Measurements from ENCODE around the gene PWWP2B. TPM values are rescaled to one million over a fixed set of nuclear protein-coding genes. Genes with fewer than 3 reads are reported as not detected.

PWWP2B gene
- total RNA-seq, 1 donor from 2014 or later = 12.0 TPM

- Histone ChIP-seq H4K20me1 (ENCODE audit: insufficient read depth, low read length) (no peaks in the 10 kb centered on the region), H3K9me3 (ENCODE audit: insufficient read depth, low read depth, low read length) (no peaks in the 10 kb centered on the region), H3K27me3 (ENCODE audit: insufficient read depth, low read length) (no peaks in the 10 kb centered on the region), H2AFZ (ENCODE audit: low read depth, low read length) (no peak overlapping the region), H3K79me2 (ENCODE audit: insufficient read depth, low read length) (no peaks in the 10 kb centered on the region), H3K4me3 (ENCODE audit: insufficient read depth, low read depth, low read length) (no peak overlapping the region), H3K36me3 (ENCODE audit: insufficient read depth, low read length) (no peaks in the 10 kb centered on the region), H3K27ac (ENCODE audit: low read depth, low read length) (no peak overlapping the region), H3K9ac (ENCODE audit: low read length) (no peak overlapping the region), H3K4me1 (ENCODE audit: insufficient read depth, low read length) (no peaks in the 10 kb centered on the region), H3K4me2 (ENCODE audit: low read length) (no peak overlapping the region)
- TF ChIP-seq, protein P1, sequence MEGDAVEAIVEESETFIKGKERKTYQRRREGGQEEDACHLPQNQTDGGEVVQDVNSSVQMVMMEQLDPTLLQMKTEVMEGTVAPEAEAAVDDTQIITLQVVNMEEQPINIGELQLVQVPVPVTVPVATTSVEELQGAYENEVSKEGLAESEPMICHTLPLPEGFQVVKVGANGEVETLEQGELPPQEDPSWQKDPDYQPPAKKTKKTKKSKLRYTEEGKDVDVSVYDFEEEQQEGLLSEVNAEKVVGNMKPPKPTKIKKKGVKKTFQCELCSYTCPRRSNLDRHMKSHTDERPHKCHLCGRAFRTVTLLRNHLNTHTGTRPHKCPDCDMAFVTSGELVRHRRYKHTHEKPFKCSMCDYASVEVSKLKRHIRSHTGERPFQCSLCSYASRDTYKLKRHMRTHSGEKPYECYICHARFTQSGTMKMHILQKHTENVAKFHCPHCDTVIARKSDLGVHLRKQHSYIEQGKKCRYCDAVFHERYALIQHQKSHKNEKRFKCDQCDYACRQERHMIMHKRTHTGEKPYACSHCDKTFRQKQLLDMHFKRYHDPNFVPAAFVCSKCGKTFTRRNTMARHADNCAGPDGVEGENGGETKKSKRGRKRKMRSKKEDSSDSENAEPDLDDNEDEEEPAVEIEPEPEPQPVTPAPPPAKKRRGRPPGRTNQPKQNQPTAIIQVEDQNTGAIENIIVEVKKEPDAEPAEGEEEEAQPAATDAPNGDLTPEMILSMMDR (IDR thresholded peaks at IDR 0.05; ENCODE audit: insufficient read depth, low read depth, low read length) = no peak
- TF ChIP-seq EZH2 (IDR thresholded peaks at IDR 0.05; ENCODE audit: insufficient read depth, low read length) = no peak
- H3K4me3 Mint-ChIP-seq (ENCODE audit: unreplicated experiment) = no peak overlapping the region
- no peaks in the 10 kb centered on the region for H3K9me3 Mint-ChIP-seq (ENCODE audit: unreplicated experiment)
- H3K27ac Mint-ChIP-seq (ENCODE audit: unreplicated experiment) = no peak overlapping the region
- peaks cover 4% of the 10 kb centered on the region for H3K4me1 Mint-ChIP-seq (ENCODE audit: low read depth, unreplicated experiment)
- peaks cover 20% of the 10 kb centered on the region for H3K27me3 Mint-ChIP-seq (ENCODE audit: low read depth, unreplicated experiment)
- FAIRE-seq = no peak
- H3K36me3 Mint-ChIP-seq (ENCODE audit: low read depth, unreplicated experiment) = peaks cover 3% of the 10 kb centered on the region
- DNase-seq (ENCODE audit: low read depth) = no peak
Measured at GRCh38 chr10:132388891-132389432, 8.0 kb upstream of the PWWP2B start.

DNA sequence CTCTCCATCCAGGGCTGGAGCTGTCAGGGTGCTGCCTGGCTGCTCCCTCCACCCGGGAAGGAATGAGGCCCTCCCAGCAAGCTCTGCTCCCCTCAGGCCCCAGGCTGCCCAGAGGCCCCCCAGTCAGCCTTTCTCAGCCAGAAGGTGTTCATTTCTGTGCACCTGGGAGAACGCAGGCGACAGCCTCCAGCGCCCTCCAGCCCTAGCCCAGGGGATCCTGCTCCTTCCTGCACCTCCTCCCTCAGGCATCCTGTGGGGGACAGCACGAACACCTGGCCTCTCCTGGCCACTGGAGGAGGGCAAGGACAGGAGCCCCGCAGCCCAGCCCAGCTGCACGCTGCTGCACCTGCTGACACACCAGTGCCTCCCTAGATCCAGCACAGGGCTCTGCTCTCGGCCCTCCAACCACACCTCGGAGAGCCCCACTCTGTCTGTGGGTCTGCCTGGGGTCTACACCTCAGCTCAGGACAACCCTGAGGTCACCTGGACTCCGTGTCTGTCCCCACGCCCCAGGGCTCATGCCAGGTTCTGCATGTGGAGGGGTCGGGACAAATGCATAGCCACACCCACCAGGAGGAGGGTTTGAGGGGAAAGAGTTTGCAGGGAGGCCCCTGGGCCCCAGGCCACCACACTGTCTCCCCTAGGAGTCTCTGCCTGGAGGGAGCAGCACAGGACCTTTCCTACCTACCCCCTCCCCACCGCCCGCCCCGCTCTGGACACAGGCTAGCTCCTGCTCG, 7.4 kb upstream of the PWWP2B start:
- H3K4me1 ChIP-seq (ENCODE audit: insufficient read depth, low read length) = no peaks in the 10 kb centered on the region
- TF ChIP-seq, protein P1 (IDR thresholded peaks at IDR 0.05; ENCODE audit: insufficient read depth, low read depth, low read length) = no peak
- TF ChIP-seq EZH2 (IDR thresholded peaks at IDR 0.05; ENCODE audit: insufficient read depth, low read length) = no peak
- H3K4me2 ChIP-seq (ENCODE audit: low read length) = no peak overlapping the region
- Mint-ChIP-seq H3K36me3 (ENCODE audit: low read depth, unreplicated experiment) (peaks cover 3% of the 10 kb centered on the region), H3K27ac (ENCODE audit: unreplicated experiment) (no peak overlapping the region), H3K4me1 (ENCODE audit: low read depth, unreplicated experiment) (peaks cover 4% of the 10 kb centered on the region), H3K27me3 (ENCODE audit: low read depth, unreplicated experiment) (peaks cover 14% of the 10 kb centered on the region), H3K4me3 (ENCODE audit: unreplicated experiment) (no peak overlapping the region), H3K9me3 (ENCODE audit: unreplicated experiment) (no peaks in the 10 kb centered on the region)
- no peaks in the 10 kb centered on the region for H3K27me3 ChIP-seq (ENCODE audit: insufficient read depth, low read length)
- no peak overlapping the region for H3K27ac ChIP-seq (ENCODE audit: low read depth, low read length)
- DNase-seq (ENCODE audit: low read depth) (no peak), FAIRE-seq (no peak)
- H3K4me3 ChIP-seq (ENCODE audit: insufficient read depth, low read depth, low read length) = no peak overlapping the region
- H3K9ac ChIP-seq (ENCODE audit: low read length) = no peak overlapping the region
- H4K20me1 ChIP-seq (ENCODE audit: insufficient read depth, low read length) = no peaks in the 10 kb centered on the region
- H3K79me2 ChIP-seq (ENCODE audit: insufficient read depth, low read length) = no peaks in the 10 kb centered on the region
- no peaks in the 10 kb centered on the region for H3K36me3 ChIP-seq (ENCODE audit: insufficient read depth, low read length)
- no peak overlapping the region for H2AFZ ChIP-seq (ENCODE audit: low read depth, low read length)
- no peaks in the 10 kb centered on the region for H3K9me3 ChIP-seq (ENCODE audit: insufficient read depth, low read depth, low read length)
